DMS114 treated with DMSO at 0.1 percent for 48 hours (cell line): Measurements from ENCODE around the gene S100B.
"Not testable (repeated sequence)": the region's sequence is repeated elsewhere in the genome, so short reads cannot be mapped to it uniquely, and the experiment has no call there.

Source experiments
- DNase-seq: peaks from one replicate; lab custom pipeline; 2025; ENCODE audit not compliant: unreplicated experiment; lab: John Stamatoyannopoulos, UW

S100B gene

DNA sequence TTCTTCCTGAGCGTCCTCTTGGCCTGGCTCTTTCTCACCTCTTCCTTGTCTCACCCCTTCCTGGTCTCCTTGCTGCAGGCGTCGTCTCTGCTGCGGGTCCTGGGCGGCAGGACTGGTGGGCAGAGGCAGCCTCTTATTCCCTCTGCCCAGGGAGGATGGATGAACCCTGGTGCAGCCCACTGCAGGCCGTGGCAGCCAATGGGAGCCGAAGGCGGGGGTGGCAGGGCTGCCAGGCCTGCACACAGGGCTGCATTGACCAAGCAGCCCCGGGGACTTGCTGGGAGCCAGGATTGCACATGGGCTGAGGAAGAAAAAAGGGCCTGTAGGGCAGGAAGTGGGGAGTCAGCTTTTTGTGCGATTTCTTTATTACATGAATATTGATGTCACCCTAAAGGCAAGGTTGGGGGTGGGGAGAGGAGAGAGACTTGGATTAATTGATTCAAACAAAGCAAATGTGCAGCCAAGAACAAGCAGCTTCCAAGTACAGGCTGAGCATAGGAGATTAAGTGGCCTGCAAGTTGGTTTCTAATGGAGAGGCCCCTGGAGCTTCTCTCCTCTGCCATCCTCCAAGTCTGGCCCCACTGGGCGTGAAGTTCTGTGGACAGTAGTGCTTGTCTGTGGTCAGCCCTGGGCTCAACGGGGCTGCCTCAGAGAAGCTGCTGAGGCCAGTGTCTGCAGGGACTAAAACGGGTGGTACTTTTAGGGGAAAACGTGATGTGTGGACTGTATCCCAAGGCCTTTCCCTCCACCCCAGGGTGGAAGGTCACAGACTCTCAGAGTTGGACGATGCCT is at the start of gene S100B:
S100B (minus strand) TSS at position 108 of the 792 bp plus-strand sequence. CDS start 2,667 bp downstream, outside the sequence.
- DNase-seq, result no peak

DNA sequence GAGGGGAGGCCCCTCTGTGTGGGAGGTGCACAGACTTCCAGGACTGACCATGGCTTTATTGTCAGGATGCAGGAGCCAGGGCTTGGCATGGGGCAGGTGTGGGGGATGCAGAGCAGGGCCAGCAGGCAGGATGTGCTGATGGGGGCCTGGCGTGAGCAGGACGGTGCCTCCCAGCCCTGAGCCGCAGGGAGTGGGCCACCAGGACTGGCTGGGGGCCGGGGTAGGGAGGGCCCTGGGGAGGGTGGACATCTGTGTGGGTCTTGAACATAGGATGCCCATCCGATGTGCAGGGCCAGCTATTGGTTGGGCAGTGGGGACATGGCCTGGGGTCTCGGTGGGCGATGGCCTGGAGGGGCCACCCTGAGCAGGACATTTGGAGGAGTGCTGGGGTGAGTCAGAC is 46.2 kb upstream of the S100B start:
- DNase-seq, result no peak

DNA sequence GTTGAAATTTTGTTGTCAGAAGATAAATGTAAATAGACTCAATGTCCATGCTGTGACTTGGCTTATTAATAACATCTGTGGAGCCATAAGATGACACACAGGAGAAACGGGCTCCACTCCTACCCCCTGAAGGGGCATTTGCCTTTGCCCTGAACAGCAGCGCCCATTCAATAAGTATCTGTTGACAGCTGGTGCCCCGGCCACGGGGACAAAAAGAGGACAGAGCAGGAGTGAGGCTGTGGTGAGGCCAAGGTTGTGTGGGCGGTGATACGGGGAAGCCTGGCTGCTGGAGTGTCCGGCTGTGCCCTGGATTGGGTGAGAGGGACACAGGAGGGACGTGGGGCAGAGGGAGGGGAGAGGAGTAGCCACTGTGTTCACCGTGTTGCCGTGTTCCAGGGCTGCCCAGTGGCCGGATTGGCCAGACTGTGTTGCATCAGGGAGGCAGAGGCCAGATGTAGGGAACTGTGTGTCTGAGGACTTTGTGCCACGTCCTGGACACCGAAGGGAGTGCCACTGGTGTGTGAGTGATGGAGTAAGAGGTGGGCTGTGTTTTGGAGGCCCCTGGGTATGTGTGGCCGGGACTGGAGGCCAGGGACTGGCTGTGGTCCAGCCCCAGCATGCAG is 45.7 kb upstream of the S100B start:
- DNase-seq, result no peak

GRCh38 chr21:46649356-46649755 is 44.5 kb upstream of the S100B start:
- DNase-seq, result no peak

- no peak for DNase-seq
Observed at GRCh38 chr21:46648539-46648938, 43.7 kb upstream of the S100B start.

GRCh38 chr21:46646541-46647154 is 41.8 kb upstream of the S100B start:
- no peak for DNase-seq

GRCh38 chr21:46645840-46646239 is 41.0 kb upstream of the S100B start:
- DNase-seq, result no peak

- no peak for DNase-seq
Observed at GRCh38 chr21:46643379-46644177, 38.7 kb upstream of the S100B start.

GRCh38 chr21:46641656-46642055 is 36.8 kb upstream of the S100B start:
- DNase-seq, result no peak

GRCh38 chr21:46639489-46640386 is 34.9 kb upstream of the S100B start:
- peak; percentile 12 for DNase-seq

GRCh38 chr21:46637952-46638746 is 33.3 kb upstream of the S100B start:
- DNase-seq, result no peak

- no peak for DNase-seq
Observed at GRCh38 chr21:46636550-46637285, 31.8 kb upstream of the S100B start.

DNA sequence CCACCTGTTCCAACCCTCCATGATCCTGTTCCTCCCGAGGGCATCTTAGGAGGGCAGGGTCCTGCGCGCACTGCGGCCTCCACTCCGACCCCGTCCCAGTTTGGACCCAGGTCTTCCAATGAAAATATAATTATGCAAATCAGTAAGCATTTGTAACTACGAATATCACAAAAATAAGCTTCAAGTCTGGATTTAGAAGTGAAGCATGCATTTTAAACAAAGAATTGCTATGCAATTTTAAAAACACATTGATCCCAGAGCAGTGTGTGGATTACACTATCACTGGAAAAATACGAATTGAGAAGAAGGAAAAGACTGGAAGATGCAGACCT is 31.3 kb upstream of the S100B start:
- no peak for DNase-seq

DNA sequence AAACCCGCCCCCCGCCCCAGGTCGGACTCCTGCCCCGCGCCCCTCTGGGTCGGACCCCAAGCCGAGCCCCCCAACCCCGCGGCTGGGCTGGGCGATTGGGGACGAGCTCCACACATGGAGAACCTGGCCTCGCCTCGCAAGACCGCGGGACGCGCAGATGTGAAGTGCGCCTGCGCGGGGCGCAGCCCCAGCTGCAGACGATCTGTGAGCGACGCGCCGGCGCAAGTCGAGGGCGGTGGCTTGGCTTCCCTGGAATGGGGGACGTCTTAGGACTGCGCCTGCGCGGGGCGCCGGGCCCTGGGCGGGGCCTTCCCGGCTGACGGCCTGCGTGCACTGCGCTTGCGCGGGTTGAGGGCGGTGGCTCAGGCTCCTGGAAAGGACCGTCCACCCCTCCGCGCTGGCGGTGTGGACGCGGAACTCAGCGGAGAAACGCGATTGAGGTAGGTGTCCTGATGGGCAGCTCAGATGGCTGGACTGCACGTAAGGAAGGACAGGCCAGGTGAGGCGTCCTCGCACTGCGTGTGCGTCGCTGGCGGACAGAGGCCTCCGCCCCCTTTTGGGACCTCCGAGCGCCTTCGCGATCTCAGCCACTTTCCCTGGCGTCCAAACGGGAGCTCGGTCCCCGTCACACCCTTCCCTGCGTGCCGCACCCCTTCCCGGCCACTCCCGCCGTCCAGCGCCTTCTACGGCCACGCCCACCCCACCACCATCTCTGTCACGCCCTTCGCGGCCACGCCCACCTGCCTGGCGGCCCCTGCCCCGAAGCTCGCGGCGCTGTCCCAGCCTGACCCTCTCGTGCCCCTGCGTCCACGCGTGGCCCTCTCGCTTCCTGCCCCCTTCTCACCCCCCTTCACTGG is 30.7 kb upstream of the S100B start, which contains the start of gene PRMT2:
PRMT2 (plus strand) TSS at position 351 of the 857 bp plus-strand sequence. CDS start 1,278 bp downstream, outside the sequence.
- DNase-seq, result peak; percentile 82

GRCh38 chr21:46634966-46635323 is 30.1 kb upstream of the S100B start:
- DNase-seq, result peak; percentile 50

DNA sequence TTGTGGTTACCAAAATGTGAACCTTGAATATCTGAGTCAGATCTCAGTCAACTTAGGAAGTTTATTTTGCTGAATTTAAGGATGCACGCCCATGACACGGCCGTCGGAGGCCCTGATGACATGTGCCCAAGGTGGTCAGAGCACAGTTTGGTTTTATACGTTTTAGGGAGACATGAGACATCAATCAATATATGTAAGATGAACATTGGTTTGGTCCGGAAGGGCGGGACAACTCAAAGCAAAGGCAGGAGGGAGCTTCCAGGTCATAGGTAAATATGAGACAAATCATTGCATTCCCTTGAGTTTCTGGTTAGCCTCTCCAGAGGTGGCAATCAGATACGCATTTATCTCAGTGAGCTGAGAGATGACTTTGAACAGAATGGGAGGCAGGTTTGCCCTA is 29.5 kb upstream of the S100B start:
- no peak for DNase-seq

DNA sequence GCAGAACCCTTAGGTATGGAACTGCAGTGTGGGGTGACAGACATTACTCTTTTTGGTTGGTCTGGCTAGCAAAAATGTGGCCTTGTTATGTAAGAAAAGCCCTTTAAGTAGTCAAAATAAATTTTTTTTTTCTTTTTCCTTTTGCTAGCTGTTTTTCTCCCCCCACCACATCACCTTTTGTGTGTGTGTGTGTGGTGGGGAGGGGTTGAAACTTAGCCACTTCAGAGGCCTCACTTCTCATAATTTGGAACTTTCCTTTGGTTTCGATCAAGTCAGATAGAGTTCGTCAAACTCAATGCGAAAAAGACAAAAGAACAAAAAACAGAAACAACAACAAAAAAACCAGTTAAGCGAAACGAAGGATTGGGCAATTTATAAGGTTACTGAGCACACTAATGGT is 28.7 kb upstream of the S100B start:
- no peak for DNase-seq

DNA sequence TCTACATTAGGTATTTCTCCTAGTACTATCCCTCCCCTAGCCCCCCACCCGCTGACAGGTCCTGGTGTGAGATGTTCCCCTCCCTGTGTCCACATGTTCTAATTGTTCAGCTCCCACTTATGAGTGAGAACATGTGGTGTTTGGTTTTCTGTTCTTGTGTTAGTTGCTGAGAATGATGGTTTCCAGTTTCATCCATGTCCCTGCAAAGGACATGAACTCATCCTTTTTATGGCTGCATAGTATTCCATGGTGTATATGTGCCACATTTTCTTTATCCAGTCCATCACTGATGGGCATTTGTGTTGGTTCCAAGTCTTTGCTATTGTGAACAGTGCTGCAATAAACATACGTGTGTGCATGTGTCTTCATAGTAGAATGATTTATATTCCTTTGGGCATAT is 26.0 kb upstream of the S100B start:
- DNase-seq, result not testable (repeated sequence)
